DMS53 treated with DMSO at 0.1 percent for 48 hours (cell line): ENCODE measurements around the gene SGF29.
"Not testable (repeated sequence)": the region's sequence is repeated elsewhere in the genome, so short reads cannot be mapped to it uniquely, and the experiment has no call there.

Experiments
- DNase-seq: peaks from one replicate; lab custom pipeline; 2025; ENCODE audit not compliant: unreplicated experiment; lab: John Stamatoyannopoulos, UW

SGF29 gene

GRCh38 chr16:28592979-28593553 is 39.3 kb downstream of the SGF29 start:
- DNase-seq, result no peak

GRCh38 chr16:28595451-28595850 is 41.7 kb downstream of the SGF29 start:
- not testable (repeated sequence) for DNase-seq

- DNase-seq, result no peak
Observed at GRCh38 chr16:28596115-28596630, 42.5 kb downstream of the SGF29 start.

- DNase-seq, result no peak
Observed at GRCh38 chr16:28596840-28597691, 43.3 kb downstream of the SGF29 start, which contains the start of gene SULT1A2. TSS of gene SULT1A2 (minus strand) at chr16:28597050. CDS start at chr16:28595930, 1,120 bp downstream.

- DNase-seq, result no peak
Observed at GRCh38 chr16:28597692-28598261, 44.1 kb downstream of the SGF29 start.

- not testable (repeated sequence) for DNase-seq
Observed at GRCh38 chr16:28599377-28600285, 45.9 kb downstream of the SGF29 start.

- DNase-seq, result not testable (repeated sequence)
Observed at GRCh38 chr16:28600965-28601364, 47.2 kb downstream of the SGF29 start.

- not testable (repeated sequence) for DNase-seq
Observed at GRCh38 chr16:28601589-28601988, 47.9 kb downstream of the SGF29 start.

- DNase-seq, result not testable (repeated sequence)
Observed at GRCh38 chr16:28602062-28602461, 48.3 kb downstream of the SGF29 start.

- DNase-seq, result no peak
Observed at GRCh38 chr16:28602529-28602928, 48.8 kb downstream of the SGF29 start.

- DNase-seq, result no peak
Observed at GRCh38 chr16:28603381-28604185, 49.9 kb downstream of the SGF29 start.

GRCh38 chr16:28604186-28604565 is 50.5 kb downstream of the SGF29 start:
- DNase-seq, result no peak

- DNase-seq, result no peak
Observed at GRCh38 chr16:28606291-28607115, 52.8 kb downstream of the SGF29 start.

- no peak for DNase-seq
Observed at GRCh38 chr16:28607116-28607623, 53.5 kb downstream of the SGF29 start.

- not testable (repeated sequence) for DNase-seq
Observed at GRCh38 chr16:28607681-28608495, 54.2 kb downstream of the SGF29 start.

GRCh38 chr16:28608496-28608808 is 54.7 kb downstream of the SGF29 start:
- not testable (repeated sequence) for DNase-seq

- DNase-seq, result not testable (repeated sequence)
Observed at GRCh38 chr16:28608867-28609596, 55.3 kb downstream of the SGF29 start.
